CD4-positive, alpha-beta T cell treated with Interferon alpha-2 for 1 hour (primary cell): ENCODE data around the gene EHD4.

Source experiments
- DNase-seq, 2 donors: peaks; one replicate each; pipeline ENCODE4 v3.0.0-alpha.2; 2020 to 2022

The EHD4 gene

GRCh38 chr15:41955100-41955499 is 17.3 kb downstream of the EHD4 start:
- no peak for DNase-seq

GRCh38 chr15:41954036-41954435 is 18.3 kb downstream of the EHD4 start:
- DNase-seq: no peak

- DNase-seq: no peak
These were observed 20.3 kb downstream of the EHD4 start for GRCh38 chr15:41952013-41952563.

GRCh38 chr15:41951571-41951970 is 20.8 kb downstream of the EHD4 start:
- DNase-seq: no peak

GRCh38 chr15:41950489-41950888 is 21.9 kb downstream of the EHD4 start:
- DNase-seq: no peak

- no peak for DNase-seq
These were observed 22.3 kb downstream of the EHD4 start for GRCh38 chr15:41950127-41950483.

- DNase-seq: no peak
These were observed 22.8 kb downstream of the EHD4 start for GRCh38 chr15:41949401-41950126.

- no peak for DNase-seq
These were observed 23.9 kb downstream of the EHD4 start for GRCh38 chr15:41948490-41948889.

GRCh38 chr15:41946970-41947369 is 25.4 kb downstream of the EHD4 start:
- DNase-seq: no peak

- no peak for DNase-seq
These were observed 26.6 kb downstream of the EHD4 start for GRCh38 chr15:41945731-41946130.

- no peak for DNase-seq
These were observed 27.1 kb downstream of the EHD4 start for GRCh38 chr15:41945221-41945620.

- no peak for DNase-seq
These were observed 27.9 kb downstream of the EHD4 start for GRCh38 chr15:41944313-41944940.

- DNase-seq: no peak
These were observed 28.6 kb downstream of the EHD4 start for GRCh38 chr15:41943543-41944312.

GRCh38 chr15:41942886-41943285 is 29.5 kb downstream of the EHD4 start:
- DNase-seq: no peak

- no peak for DNase-seq
These were observed 30.5 kb downstream of the EHD4 start for GRCh38 chr15:41941644-41942415.

GRCh38 chr15:41940441-41940857 is 31.9 kb downstream of the EHD4 start:
- DNase-seq: peak in 1 of 2 donors; percentile 43

- no peak for DNase-seq
These were observed 32.4 kb downstream of the EHD4 start for GRCh38 chr15:41939986-41940385.

GRCh38 chr15:41937568-41937923 is 34.8 kb downstream of the EHD4 start:
- no peak for DNase-seq

GRCh38 chr15:41936649-41937567 is 35.4 kb downstream of the EHD4 start:
- peak; percentile 85 to 90 for DNase-seq

GRCh38 chr15:41936155-41936554 is 36.2 kb downstream of the EHD4 start:
- DNase-seq: no peak

GRCh38 chr15:41935566-41936020 is 36.8 kb downstream of the EHD4 start:
- DNase-seq: peak in 1 of 2 donors; percentile 54

GRCh38 chr15:41934843-41935242 is 37.5 kb downstream of the EHD4 start:
- DNase-seq: peak; percentile 86 to 90
